ENCODE measurements around the gene XPR1. TPM values are rescaled to one million over a fixed set of nuclear protein-coding genes. Genes with fewer than 3 reads are reported as not detected.

The XPR1 gene
- total RNA-seq, result 10 to 100 TPM; 32.6 to 60.2 TPM
- long read RNA-seq, full-length matches to known transcripts, result 2 of 14 reads
- long read RNA-seq, partial matches to known transcripts, result 3 of 14 reads
- long read RNA-seq, other reads (novel, unspliced or antisense), result 9 of 14 reads

GRCh38 chr1:180631766-180632325 lies at the start of gene XPR1:
XPR1 (plus strand) TSS chr1:180632022; CDS start chr1:180632202, 180 bp downstream.
- intact Hi-C loops (cut with DNase I, micrococcal nuclease), result loop anchor here in 1 of 2 donors (5.0 kb wide), 1 partner anchor 230 kb away; no protein-coding TSS in a partner anchor
- ATAC-seq (peak; percentile 97), DNase-seq (peak; percentile 98 to 99)

- intact Hi-C loops (cut with DNase I, micrococcal nuclease), result no loop called here
- no peak for ATAC-seq
- no peak for DNase-seq
Observed at GRCh38 chr1:180584869-180585268, 47.0 kb upstream of the XPR1 start.

GRCh38 chr1:180585994-180586359 lies 45.8 kb upstream of the XPR1 start:
- no peak for DNase-seq
- intact Hi-C loops (cut with DNase I, micrococcal nuclease), result no loop called here
- ATAC-seq, result no peak

- intact Hi-C loops (cut with DNase I, micrococcal nuclease), result no loop called here
- ATAC-seq (peak; percentile 84), DNase-seq (peak; percentile 24 to 63)
Observed at GRCh38 chr1:180586671-180587155, 45.1 kb upstream of the XPR1 start.

GRCh38 chr1:180588121-180588520 lies 43.7 kb upstream of the XPR1 start:
- no peak for DNase-seq
- intact Hi-C loops (cut with DNase I, micrococcal nuclease), result no loop called here
- no peak for ATAC-seq

GRCh38 chr1:180590889-180591288 lies 40.9 kb upstream of the XPR1 start:
- intact Hi-C loops (cut with DNase I, micrococcal nuclease), result no loop called here
- DNase-seq, result no peak
- ATAC-seq, result no peak

GRCh38 chr1:180593382-180593781 lies 38.4 kb upstream of the XPR1 start:
- ATAC-seq, result no peak
- no peak for DNase-seq
- intact Hi-C loops (cut with DNase I, micrococcal nuclease), result no loop called here

GRCh38 chr1:180594723-180595122 lies 37.1 kb upstream of the XPR1 start:
- no peak for ATAC-seq
- intact Hi-C loops (cut with DNase I, micrococcal nuclease), result no loop called here

GRCh38 chr1:180595966-180596365 lies 35.9 kb upstream of the XPR1 start:
- intact Hi-C loops (cut with DNase I, micrococcal nuclease), result no loop called here
- ATAC-seq (no peak), DNase-seq (no peak)

More at GRCh38 chr1:180594723-180595122, 37.1 kb upstream of the XPR1 start:
- no peak for DNase-seq

GRCh38 chr1:180597520-180597919 lies 34.3 kb upstream of the XPR1 start:
- intact Hi-C loops (cut with DNase I, micrococcal nuclease), result no loop called here
- DNase-seq, result no peak
- ATAC-seq, result no peak

GRCh38 chr1:180598333-180598974 lies 33.4 kb upstream of the XPR1 start:
- DNase-seq (peak in 1 of 2 donors; percentile 9), ATAC-seq (peak; percentile 96)
- intact Hi-C loops (cut with DNase I, micrococcal nuclease), result no loop called here

GRCh38 chr1:180600343-180600742 lies 31.5 kb upstream of the XPR1 start:
- intact Hi-C loops (cut with DNase I, micrococcal nuclease), result no loop called here
- ATAC-seq (no peak), DNase-seq (no peak)

- ATAC-seq (peak; percentile 56), DNase-seq (no peak)
- intact Hi-C loops (cut with DNase I, micrococcal nuclease), result no loop called here
Observed at GRCh38 chr1:180601512-180601911, 30.3 kb upstream of the XPR1 start.

- DNase-seq (no peak), ATAC-seq (no peak)
- intact Hi-C loops (cut with DNase I, micrococcal nuclease), result no loop called here
Observed at GRCh38 chr1:180603223-180603849, 28.5 kb upstream of the XPR1 start.

- no peak for DNase-seq
- intact Hi-C loops (cut with DNase I, micrococcal nuclease), result no loop called here
- no peak for ATAC-seq
Observed at GRCh38 chr1:180603850-180604226, 28.0 kb upstream of the XPR1 start.

GRCh38 chr1:180606155-180606554 lies 25.7 kb upstream of the XPR1 start:
- DNase-seq (no peak), ATAC-seq (no peak)
- intact Hi-C loops (cut with DNase I, micrococcal nuclease), result no loop called here

GRCh38 chr1:180609643-180610555 lies 21.9 kb upstream of the XPR1 start:
- intact Hi-C loops (cut with DNase I, micrococcal nuclease), result no loop called here
- DNase-seq (no peak), ATAC-seq (peak; percentile 45)

GRCh38 chr1:180610556-180611015 lies 21.2 kb upstream of the XPR1 start:
- ATAC-seq (no peak), DNase-seq (no peak)
- intact Hi-C loops (cut with DNase I, micrococcal nuclease), result no loop called here

All from left colon (tissue), 2 donors.